Measurements from ENCODE around the gene SETBP1. TPM values are rescaled to one million over a fixed set of nuclear protein-coding genes. Genes with fewer than 3 reads are reported as not detected.

The SETBP1 gene
- 65.5 and 72.8 TPM in 2 replicates for total RNA-seq

DNA sequence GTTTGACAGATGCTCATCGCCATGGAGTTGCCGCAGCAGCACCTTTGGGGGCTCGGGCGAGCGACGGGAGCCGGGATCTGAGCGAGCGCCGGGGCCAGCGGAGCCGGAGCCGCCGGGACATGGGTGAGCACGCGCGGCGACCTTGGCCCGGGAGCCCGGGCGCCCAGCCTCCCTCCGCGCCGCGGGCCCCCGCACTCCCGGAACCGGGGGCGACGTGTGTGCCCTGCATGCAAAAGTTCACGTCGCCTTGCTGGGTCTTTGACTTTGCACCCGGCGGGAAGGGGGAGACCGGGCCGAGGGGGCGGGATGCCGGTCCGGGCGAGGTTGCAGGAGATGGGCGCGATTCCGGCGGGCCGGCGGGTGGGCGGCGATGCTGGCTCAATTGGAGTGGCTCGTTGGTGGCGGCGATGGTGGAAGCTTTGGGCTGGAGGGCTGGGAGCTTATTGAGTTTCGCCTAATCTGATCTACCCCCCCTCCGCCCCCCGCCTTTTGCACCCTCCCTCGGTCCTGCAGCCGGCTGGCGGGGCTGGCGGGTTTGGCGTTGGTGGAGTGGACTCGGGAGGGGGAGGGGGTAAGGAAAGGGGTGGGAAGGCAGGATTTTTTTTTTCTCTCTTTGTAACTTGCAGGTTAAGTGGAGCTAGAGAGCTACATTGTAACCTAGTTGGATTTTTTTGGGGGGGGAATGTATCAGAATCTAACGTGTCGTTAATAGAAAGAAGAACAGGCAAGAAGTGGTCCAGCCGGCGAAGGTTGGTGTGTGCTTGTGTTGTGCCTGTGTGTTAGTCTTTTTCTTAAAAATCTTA lies at the start of gene SETBP1:
SETBP1 (plus strand) TSS at position 616 of the 803 bp plus-strand sequence. CDS start 20,459 bp downstream, outside the sequence.
- Mint-ChIP-seq H3K36me3 (ENCODE audit: low read depth) (peaks cover 7% of the 10 kb centered on the region), H3K27ac (no peak within 1 kb of the TSS), H3K4me3 (no peak within 1 kb of the TSS), H3K9me3 (no peaks in the 10 kb centered on the region), H3K4me1 (peaks cover 14% of the 10 kb centered on the region), H3K27me3 (no peaks in the 10 kb centered on the region)
- ChIA-PET CTCF (interaction anchor here (0.7 to 4.0 kb wide), 11 partner anchors 20 to 532 kb away, joined by 3 to 33 read pairs (median 3); no protein-coding TSS in a partner anchor), POLR2A (interaction anchor here (0.6 to 3.7 kb wide), 50 partner anchors 9 to 548 kb away, joined by 3 to 111 read pairs (median 5); no protein-coding TSS in a partner anchor)
- ATAC-seq (ENCODE audit: low read depth): peak; percentile 26
- DNase-seq: peak; percentile 67
- TF ChIP-seq, protein P1, sequence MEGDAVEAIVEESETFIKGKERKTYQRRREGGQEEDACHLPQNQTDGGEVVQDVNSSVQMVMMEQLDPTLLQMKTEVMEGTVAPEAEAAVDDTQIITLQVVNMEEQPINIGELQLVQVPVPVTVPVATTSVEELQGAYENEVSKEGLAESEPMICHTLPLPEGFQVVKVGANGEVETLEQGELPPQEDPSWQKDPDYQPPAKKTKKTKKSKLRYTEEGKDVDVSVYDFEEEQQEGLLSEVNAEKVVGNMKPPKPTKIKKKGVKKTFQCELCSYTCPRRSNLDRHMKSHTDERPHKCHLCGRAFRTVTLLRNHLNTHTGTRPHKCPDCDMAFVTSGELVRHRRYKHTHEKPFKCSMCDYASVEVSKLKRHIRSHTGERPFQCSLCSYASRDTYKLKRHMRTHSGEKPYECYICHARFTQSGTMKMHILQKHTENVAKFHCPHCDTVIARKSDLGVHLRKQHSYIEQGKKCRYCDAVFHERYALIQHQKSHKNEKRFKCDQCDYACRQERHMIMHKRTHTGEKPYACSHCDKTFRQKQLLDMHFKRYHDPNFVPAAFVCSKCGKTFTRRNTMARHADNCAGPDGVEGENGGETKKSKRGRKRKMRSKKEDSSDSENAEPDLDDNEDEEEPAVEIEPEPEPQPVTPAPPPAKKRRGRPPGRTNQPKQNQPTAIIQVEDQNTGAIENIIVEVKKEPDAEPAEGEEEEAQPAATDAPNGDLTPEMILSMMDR (IDR thresholded peaks at IDR 0.05): no peak
- intact Hi-C loops (cut with micrococcal nuclease): loop anchor here (1.0 kb wide), 6 partner anchors 20 to 159 kb away; no protein-coding TSS in a partner anchor

- POLR2A ChIA-PET: no interaction called here
- no peak for DNase-seq
- no peak for ATAC-seq (ENCODE audit: low read depth)
- no peaks in the 10 kb centered on the region for H3K9me3 Mint-ChIP-seq
- CTCF ChIA-PET: no interaction called here
- intact Hi-C loops (cut with micrococcal nuclease): no loop called here
- H3K4me1 Mint-ChIP-seq: peaks cover 13% of the 10 kb centered on the region
- H3K4me3 Mint-ChIP-seq: no peak overlapping the region
- no peaks in the 10 kb centered on the region for H3K36me3 Mint-ChIP-seq (ENCODE audit: low read depth)
- no peak overlapping the region for H3K27ac Mint-ChIP-seq
- TF ChIP-seq, protein P1 (IDR thresholded peaks at IDR 0.05): no peak
- H3K27me3 Mint-ChIP-seq: no peaks in the 10 kb centered on the region
These were observed 48.1 kb upstream of the SETBP1 start for GRCh38 chr18:44632469-44633145.

DNA sequence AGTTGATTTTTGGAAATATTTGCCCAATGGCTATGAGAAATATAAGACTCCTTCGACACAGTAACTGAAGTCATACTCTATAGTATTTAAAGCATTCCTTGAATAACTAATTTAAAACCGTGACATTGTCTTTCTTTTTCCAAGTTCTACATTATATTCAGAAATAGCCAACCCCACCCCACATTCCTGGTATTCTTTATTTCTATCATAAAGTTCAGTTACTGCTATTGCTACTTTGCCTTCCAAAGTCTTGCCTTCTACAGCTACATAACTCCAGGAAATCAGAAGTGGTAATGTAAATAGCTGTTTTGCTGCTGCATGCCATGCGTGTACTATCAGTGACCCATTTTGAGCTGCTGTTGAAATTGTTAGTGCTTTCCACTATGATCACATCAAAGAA lies 45.1 kb upstream of the SETBP1 start:
- Mint-ChIP-seq H3K27ac (no peak overlapping the region), H3K27me3 (no peaks in the 10 kb centered on the region), H3K9me3 (no peaks in the 10 kb centered on the region), H3K4me3 (no peak overlapping the region), H3K4me1 (peaks cover 13% of the 10 kb centered on the region), H3K36me3 (ENCODE audit: low read depth) (no peaks in the 10 kb centered on the region)
- POLR2A ChIA-PET: no interaction called here
- TF ChIP-seq, protein P1 (IDR thresholded peaks at IDR 0.05): no peak
- intact Hi-C loops (cut with micrococcal nuclease): no loop called here
- DNase-seq (no peak), ATAC-seq (ENCODE audit: low read depth) (no peak)
- CTCF ChIA-PET: no interaction called here

DNA sequence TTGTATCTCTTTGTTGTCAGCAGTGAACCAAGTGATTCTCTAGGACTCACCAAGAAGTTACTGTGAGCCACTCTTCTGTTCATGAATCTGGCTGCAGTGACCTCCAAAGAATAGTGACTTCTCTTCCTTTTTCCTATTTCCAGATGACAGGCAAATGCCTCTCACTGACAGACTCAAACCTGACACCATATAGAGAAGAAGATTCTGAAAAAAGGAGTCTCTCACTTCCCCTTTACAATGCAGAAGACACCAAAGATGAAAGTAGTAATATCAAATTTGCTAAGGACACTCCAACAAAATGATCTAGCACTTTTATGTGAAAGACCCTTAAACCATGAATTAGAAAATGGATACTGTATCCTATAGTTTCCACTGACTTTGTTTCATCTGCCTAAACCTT lies 44.4 kb upstream of the SETBP1 start:
- H3K4me3 Mint-ChIP-seq: no peak overlapping the region
- ATAC-seq (ENCODE audit: low read depth): no peak

More for the DNA sequence above, 44.4 kb upstream of the SETBP1 start:
- H3K36me3 Mint-ChIP-seq (ENCODE audit: low read depth): no peaks in the 10 kb centered on the region
- no peaks in the 10 kb centered on the region for H3K9me3 Mint-ChIP-seq
- no peak overlapping the region for H3K27ac Mint-ChIP-seq
- ChIA-PET CTCF (no interaction called here), POLR2A (no interaction called here)
- DNase-seq: no peak
- intact Hi-C loops (cut with micrococcal nuclease): no loop called here
- peaks cover 13% of the 10 kb centered on the region for H3K4me1 Mint-ChIP-seq
- TF ChIP-seq, protein P1 (IDR thresholded peaks at IDR 0.05): no peak
- no peaks in the 10 kb centered on the region for H3K27me3 Mint-ChIP-seq
